IMR-90 (cell line): ENCODE measurements around the gene TBC1D9B. TPM values are rescaled to one million over a fixed set of nuclear protein-coding genes. Genes with fewer than 3 reads are reported as not detected.

ENCODE experiments used
- ATAC-seq: fragments of 200-7000 bp; cut with Tn5 transposase; 2 replicates; pipeline ENCODE4 v1.9.1; 2020; ENCODE audit warnings: low read depth, mild to moderate bottlenecking, moderate library complexity
- Bru-seq: library from RNA; stranded (reverse); fragments of 400-500 nt; gene quantifications from one replicate; lab custom pipeline; 2021; lab: Mats Ljungman, UMichigan
- BruChase-seq, 2 experiments: library from RNA; stranded (reverse); fragments of 400-500 nt; gene quantifications; one replicate each; lab custom pipeline; 2021; lab: Mats Ljungman, UMichigan
- BruUV-seq: library from RNA; stranded (reverse); fragments of 400-500 nt; replicated peaks from 2 replicates; lab custom pipeline; 2021; lab: Mats Ljungman, UMichigan
- CTCF ChIA-PET: fragments of 300-600 bp; formaldehyde crosslinking; extraction: SDS; loops from one replicate; lab custom pipeline; 2021; ENCODE audit warnings: antibody characterized with exemption; lab: Yijun Ruan, JAX
- POLR2A ChIA-PET: fragments of 300-600 bp; sonication (Branson Sonifier 250); formaldehyde crosslinking; loops from one replicate; lab custom pipeline; 2022; ENCODE audit warnings: antibody characterized with exemption; ENCODE audit not compliant: unreplicated experiment; lab: Charles Lee
- DNase-seq: peaks from one replicate; pipeline ENCODE4 v3.0.0; 2013
- H2AFZ ChIP-seq: replicated peaks from 2 replicates; pipeline ENCODE3; 2013; ENCODE audit warnings: low read length, mild to moderate bottlenecking; ENCODE audit not compliant: poor library complexity
- H2AK5ac ChIP-seq: 2 replicates; pipeline ENCODE4 v1.6.1; 2013; ENCODE audit warnings: low read depth, low read length, inconsistent platforms
- H2AK9ac ChIP-seq: replicated peaks from 2 replicates; pipeline ENCODE3; 2013; ENCODE audit warnings: mild to moderate bottlenecking, low read depth, low read length, moderate library complexity; ENCODE audit not compliant: poor library complexity
- H2BK120ac ChIP-seq: 2 replicates; pipeline ENCODE4 v1.6.1; 2013; ENCODE audit warnings: low read depth, low read length, inconsistent platforms
- H2BK15ac ChIP-seq: 3 replicates; pipeline ENCODE4 v1.6.1; 2013; ENCODE audit warnings: low read depth, low read length, inconsistent platforms
- H2BK20ac ChIP-seq: 2 replicates; pipeline ENCODE4 v1.6.1; 2013; ENCODE audit warnings: low read depth, mild to moderate bottlenecking, inconsistent platforms, low read length, moderate library complexity
- H2BK5ac ChIP-seq: 2 replicates; pipeline ENCODE4 v1.6.1; 2013; ENCODE audit warnings: mild to moderate bottlenecking, low read depth, low read length, inconsistent platforms; ENCODE audit not compliant: poor library complexity, severe bottlenecking
- H3K14ac ChIP-seq: replicated peaks from 2 replicates; pipeline ENCODE4 v1.6.1; 2013; ENCODE audit warnings: low read depth, low read length, inconsistent platforms
- H3K18ac ChIP-seq: 2 replicates; pipeline ENCODE4 v1.6.1; 2013; ENCODE audit warnings: low read depth, low read length, control low read depth
- H3K23ac ChIP-seq: 2 replicates; pipeline ENCODE4 v1.6.1; 2013; ENCODE audit warnings: low read depth, low read length, inconsistent platforms
- H3K27ac ChIP-seq: 2 replicates; pipeline ENCODE4 v1.5.1; 2013; ENCODE audit warnings: mild to moderate bottlenecking, control low read depth, low read length; ENCODE audit not compliant: insufficient read depth
- H3K27me3 ChIP-seq: 2 replicates; pipeline ENCODE4 v1.6.1; 2013; ENCODE audit warnings: low read length; ENCODE audit not compliant: control insufficient read depth, insufficient read depth
- H3K36me3 ChIP-seq: 2 replicates; pipeline ENCODE4 v1.6.1; 2013; ENCODE audit warnings: low read length, mixed read lengths; ENCODE audit not compliant: control insufficient read depth, insufficient read depth
- H3K4ac ChIP-seq: 2 replicates; pipeline ENCODE4 v1.6.1; 2013; ENCODE audit warnings: low read depth, low read length, inconsistent platforms
- H3K4me1 ChIP-seq: 2 replicates; pipeline ENCODE4 v1.6.1; 2013; ENCODE audit warnings: low read length, mixed read lengths; ENCODE audit not compliant: control insufficient read depth, insufficient read depth
- H3K4me2 ChIP-seq: 2 replicates; pipeline ENCODE4 v1.6.1; 2013; ENCODE audit warnings: low read depth, mild to moderate bottlenecking, control low read depth, low read length, moderate library complexity
- H3K4me3 ChIP-seq: 2 replicates; pipeline ENCODE4 v1.5.1; 2013; ENCODE audit warnings: low read depth, mild to moderate bottlenecking, control low read depth, low read length, moderate library complexity; ENCODE audit not compliant: insufficient read depth
- H3K56ac ChIP-seq: 2 replicates; pipeline ENCODE4 v1.6.1; 2013; ENCODE audit warnings: low read length, inconsistent platforms; ENCODE audit not compliant: insufficient read depth; ENCODE audit errors: extremely low read depth
- H3K79me1 ChIP-seq, 2 experiments: 2 replicates each; pipeline ENCODE4 v1.6.1; 2013; ENCODE audit warnings: low read length in 2 of 2, inconsistent platforms in 1 of 2, low read depth in 1 of 2
- H3K9ac ChIP-seq: 2 replicates; pipeline ENCODE4 v1.6.1; 2013; ENCODE audit warnings: low read depth, low read length, control low read depth
- H3K9me1 ChIP-seq: 2 replicates; pipeline ENCODE4 v1.6.1; 2013; ENCODE audit warnings: low read length, inconsistent platforms; ENCODE audit not compliant: insufficient read depth
- H3K9me3 ChIP-seq: 2 replicates; pipeline ENCODE4 v1.6.1; 2013; ENCODE audit warnings: low read length; ENCODE audit not compliant: control insufficient read depth, insufficient read depth
- H4K20me1 ChIP-seq: 2 replicates; pipeline ENCODE4 v1.6.1; 2013; ENCODE audit warnings: low read length, inconsistent platforms; ENCODE audit not compliant: insufficient read depth
- H4K5ac ChIP-seq: 2 replicates; pipeline ENCODE4 v1.6.1; 2013; ENCODE audit warnings: mild to moderate bottlenecking, low read depth, low read length, control low read depth
- H4K8ac ChIP-seq, 2 experiments: 2 replicates each; pipeline ENCODE4 v1.6.1; 2013; ENCODE audit warnings: low read depth in 2 of 2, low read length in 2 of 2, control low read depth in 1 of 2, inconsistent platforms in 1 of 2
- H4K91ac ChIP-seq: 2 replicates; pipeline ENCODE4 v1.6.1; 2013; ENCODE audit warnings: low read depth, low read length, inconsistent platforms; ENCODE audit not compliant: insufficient read depth
- CEBPB ChIP-seq: IDR thresholded peaks from 2 replicates; pipeline ENCODE4 v1.6.1; 2012; ENCODE audit warnings: low read depth, low read length, improper control_type of control experiment
- CTCF ChIP-seq: conservative IDR thresholded peaks from 2 replicates; pipeline ENCODE4 v1.5.1; 2012; ENCODE audit warnings: mild to moderate bottlenecking, low read depth, low read length, improper control_type of control experiment
- MAZ ChIP-seq: IDR thresholded peaks from 2 replicates; pipeline ENCODE4 v1.6.1; 2012; ENCODE audit warnings: low read depth, mild to moderate bottlenecking, low read length, improper control_type of control experiment, moderate library complexity, borderline replicate concordance
- MXI1 ChIP-seq: IDR thresholded peaks from 2 replicates; pipeline ENCODE4 v1.6.1; 2012; ENCODE audit warnings: low read depth, mild to moderate bottlenecking, low read length, moderate library complexity, borderline replicate concordance
- POLR2A ChIP-seq: IDR thresholded peaks from 2 replicates; pipeline ENCODE4 v1.6.1; 2012; ENCODE audit warnings: mild to moderate bottlenecking, low read depth, low read length
- RAD21 ChIP-seq: IDR thresholded peaks from 2 replicates; pipeline ENCODE4 v1.6.1; 2012; ENCODE audit warnings: low read length, improper control_type of control experiment
- RCOR1 ChIP-seq: IDR thresholded peaks from 2 replicates; pipeline ENCODE4 v1.6.1; 2012; ENCODE audit warnings: mild to moderate bottlenecking, low read length, improper control_type of control experiment; ENCODE audit not compliant: insufficient replicate concordance
- RFX5 ChIP-seq: IDR thresholded peaks from 2 replicates; pipeline ENCODE4 v1.8.0; 2012; ENCODE audit warnings: low read depth, mild to moderate bottlenecking, low read length, moderate library complexity
- SMC3 ChIP-seq: fragments of 150-350 bp; IDR thresholded peaks from 2 replicates; pipeline ENCODE4 v1.6.1; 2016; ENCODE audit warnings: low read depth, mild to moderate bottlenecking, antibody characterized with exemption, low read length, moderate library complexity
- WGBS, 2 experiments: methylation state at CpG; one replicate each; pipeline versions ENCODE4 v1.1.5 to v1.1.7; 2013; ENCODE audit warnings: missing lambda C conversion rate in 2 of 2; ENCODE audit not compliant: insufficient read length in 1 of 2; ENCODE audit errors: extremely low coverage in 2 of 2; 5-methylcytosine and 5-hydroxymethylcytosine counted together
- dilution Hi-C: fragments of 300-500 bp; cut with HindIII; formaldehyde crosslinking; loops from one replicate; pipeline ENCODE4 v1.14.3; 2018; ENCODE audit warnings: low sequenced_read_pairs; ENCODE audit not compliant: unreplicated experiment
- in situ Hi-C: fragments of 300-500 bp; cut with MboI; formaldehyde crosslinking; loops from 3 replicates; pipeline ENCODE4 v1.14.3; 2019; ENCODE audit warnings: low sequenced_read_pairs, inconsistent platforms, mixed read lengths
- intact Hi-C: fragments of 100-400 bp; cut with micrococcal nuclease; formaldehyde crosslinking; loops from 2 replicates; pipeline ENCODE4 v1.10.0; 2022
- long read RNA-seq: library from polyadenylated mRNA; unstranded; transcript quantifications from one replicate; pipeline ENCODE4 v2.0.0, GENCODE V29; 2021; ENCODE audit not compliant: unreplicated experiment
- polyA plus RNA-seq, 3 experiments: library from polyadenylated mRNA; depleted of rRNA; stranded (reverse); fragments of >200 nt; gene quantifications; 2 replicates each; pipeline ENCODE4 v1.2.3, GENCODE V29; 2012; ENCODE audit warnings: low replicate concordance in 1 of 3
- total RNA-seq: library from RNA; depleted of rRNA; stranded (reverse); fragments of >200 nt; gene quantifications from 2 replicates; pipeline ENCODE4 v1.2.3, GENCODE V29; 2012; rRNA removed

TBC1D9B gene
- total RNA-seq (18.3 and 58.6 TPM in 2 replicates), polyA plus RNA-seq (2012; rRNA removed) (78.1 and 83.8 TPM in 2 replicates), Bru-seq, nascent RNA (percentile 76 among the genes with signal in this experiment), BruChase-seq, experiment 1, labeled RNA remaining after a 6-hour chase (percentile 82 among the genes with signal in this experiment), BruChase-seq, experiment 2, labeled RNA remaining after a 2-hour chase (percentile 77 among the genes with signal in this experiment)
- polyA plus RNA-seq (2012; cell fraction: cytosol; rRNA removed): 56.2 and 71.1 TPM in 2 replicates
- polyA plus RNA-seq (2012; cell fraction: nucleus; rRNA removed; ENCODE audit: low replicate concordance): 222 and 379 TPM in 2 replicates
- long read RNA-seq, full-length matches to known transcripts: 37 of 126 reads
- long read RNA-seq, partial matches to known transcripts: 37 of 126 reads
- long read RNA-seq, other reads (novel, unspliced or antisense): 52 of 126 reads

- Histone ChIP-seq H2AFZ (peak within 1 kb of the TSS; percentile 99), H4K91ac (peak within 1 kb of the TSS; percentile 83; the same call in 1 of the 2 replicates), H2AK9ac (peak within 1 kb of the TSS; percentile 91), H2BK5ac (peak within 1 kb of the TSS; percentile 92), H3K27me3 (no peaks in the 10 kb centered on the region), H2BK120ac (peak within 1 kb of the TSS; percentile 56; the same call in 1 of the 2 replicates), H3K56ac (peak within 1 kb of the TSS; percentile 53; the same call in 1 of the 2 replicates), H3K18ac (peak within 1 kb of the TSS; percentile 80; the same call in 1 of the 2 replicates), H3K9me1 (peaks cover 4% of the 10 kb centered on the region; the same call in 1 of the 2 replicates), H3K9me3 (no peaks in the 10 kb centered on the region), H3K4me2 (peak within 1 kb of the TSS; percentile 86), H3K36me3 (peaks cover 19% of the 10 kb centered on the region), H4K20me1 (peaks cover 14% of the 10 kb centered on the region; the same call in 1 of the 2 replicates), H3K4me1 (peaks cover 7% of the 10 kb centered on the region; the same call in 1 of the 2 replicates), H4K5ac (peak within 1 kb of the TSS; percentile 88), H2BK15ac (no peak within 1 kb of the TSS), H3K23ac (peak within 1 kb of the TSS; percentile 87; the same call in 1 of the 2 replicates), H3K9ac (peak within 1 kb of the TSS; percentile 96), H2BK20ac (no peak within 1 kb of the TSS), H3K79me1 (peaks cover 19 to 40% of the 10 kb centered on the region in 2 experiments), H3K4ac (peak within 1 kb of the TSS; percentile 89), H4K8ac (peak within 1 kb of the TSS; percentile 88 to 95), H2AK5ac (peak within 1 kb of the TSS; percentile 70), H3K14ac (peak within 1 kb of the TSS; percentile 92), H3K27ac (peak within 1 kb of the TSS; percentile 97), H3K4me3 (peak within 1 kb of the TSS; percentile 99)
- TF ChIP-seq RCOR1: no peak
- TF ChIP-seq MXI1: peak; percentile 47; the same call in 1 of the 2 replicates
- TF ChIP-seq SMC3: peak; percentile 7; the same call in 1 of the 2 replicates
- no peak for TF ChIP-seq RFX5
- peak; percentile 47; the same call in 1 of the 2 replicates for TF ChIP-seq POLR2A
- no peak for TF ChIP-seq CEBPB
- peak; percentile 52; the same call in 1 of the 2 replicates for TF ChIP-seq MAZ
- TF ChIP-seq CTCF: peak; percentile 50
- TF ChIP-seq RAD21: 0 out of 2 replicates have a peak, but pooled peaks have one; percentile 9
- DNase-seq: peak; percentile 45
- WGBS, 2 experiments: 0% methylated on average over 49 of the region's 105 CpGs; no CpG with 5 or more reads in 1 of the 2 experiments
- in situ Hi-C loops (no loop called here), dilution Hi-C loops (no loop called here), intact Hi-C loops (loop anchor here (1.0 to 5.0 kb wide), 3 partner anchors 105 to 183 kb away; partner anchors contain the start of gene RNF130)
- ATAC-seq: peak; percentile 94
- POLR2A ChIA-PET: interaction anchor here (0.6 kb wide), 1 partner anchor 20 kb away, joined by 3 read pairs; no protein-coding TSS in a partner anchor
- no TSS peak for BruUV-seq
- CTCF ChIA-PET: interaction anchor here (1.1 kb wide), 1 partner anchor 145 kb away, joined by 3 read pairs; no protein-coding TSS in a partner anchor
Measured at GRCh38 chr5:179907556-179908324, at the start of gene TBC1D9B. TBC1D9B (minus strand) TSS chr5:179907897; CDS start chr5:179907821, 76 bp downstream.
